NT2/D1 (cell line): Measurements from ENCODE around the gene KATNB1.

Source experiments
- YY1 ChIP-seq: IDR thresholded peaks from 2 replicates; pipeline ENCODE4 v1.6.1; 2011; ENCODE audit not compliant: insufficient read length, insufficient read depth
- ZNF274 ChIP-seq: IDR thresholded peaks from 2 replicates; pipeline ENCODE4 v1.6.1; 2011; ENCODE audit warnings: mild to moderate bottlenecking, low read depth, low read length

GRCh38 chr16:57738844-57739243 is 3.3 kb downstream of the KATNB1 start:
- TF ChIP-seq YY1 (no peak), ZNF274 (no peak)
